ENCODE data around the gene CD226.

- TF ChIP-seq CTCF (IDR thresholded peaks at IDR 0.05) (no peak), POLR2A (IDR thresholded peaks at IDR 0.05) (no peak), POLR2AphosphoS5 (IDR thresholded peaks at IDR 0.05) (no peak), EP300 (IDR thresholded peaks at IDR 0.05) (no peak)
These were observed 46.7 kb downstream of the CD226 start for GRCh38 chr18:69900941-69901340.

Data from suprapubic skin (tissue), 4 donors.